Activated CD4-positive, alpha-beta T cell treated with anti-CD3 and anti-CD28 coated beads, Interleukin-2, amount 50 U/mL, for 48 hours (primary cell): ENCODE data around the gene TBL2.
A peak's percentile ranks its signal among the peaks of the same experiment; 100 is the strongest.
"Not testable (repeated sequence)": the region's sequence is repeated elsewhere in the genome, so short reads cannot be mapped to it uniquely, and the experiment has no call there.

Experiments
- DNase-seq, 2 experiments: peaks; one replicate each; pipeline ENCODE4 v3.0.0-alpha.2; 2020

The TBL2 gene

GRCh38 chr7:73606801-73607691 lies 28.7 kb upstream of the TBL2 start:
- DNase-seq, result peak; percentile 69 to 72

- DNase-seq, result no peak
These were observed 27.3 kb upstream of the TBL2 start for GRCh38 chr7:73605601-73606220.

- no peak for DNase-seq
These were observed 24.6 kb upstream of the TBL2 start for GRCh38 chr7:73602721-73603651.

GRCh38 chr7:73599916-73600315 lies 21.5 kb upstream of the TBL2 start:
- DNase-seq, result no peak

- DNase-seq, result no peak
These were observed 20.9 kb upstream of the TBL2 start for GRCh38 chr7:73599151-73599882.

- DNase-seq, result no peak
These were observed 19.8 kb upstream of the TBL2 start for GRCh38 chr7:73597978-73598782.

GRCh38 chr7:73596191-73597065 lies 18.0 kb upstream of the TBL2 start:
- no peak for DNase-seq

- no peak for DNase-seq
These were observed 17.0 kb upstream of the TBL2 start for GRCh38 chr7:73595358-73595757.

- DNase-seq, result no peak
These were observed 15.0 kb upstream of the TBL2 start for GRCh38 chr7:73593207-73594045.

GRCh38 chr7:73586911-73587310 lies 8.5 kb upstream of the TBL2 start:
- DNase-seq, result no peak

- no peak for DNase-seq
These were observed 6.8 kb upstream of the TBL2 start for GRCh38 chr7:73585196-73585595.

- DNase-seq, result no peak
These were observed 4.4 kb upstream of the TBL2 start for GRCh38 chr7:73582664-73583202.

- not testable (repeated sequence) for DNase-seq
These were observed 2.6 kb upstream of the TBL2 start for GRCh38 chr7:73581006-73581405.

GRCh38 chr7:73577627-73578341 lies 595 bp downstream of the TBL2 start:
- peak in 1 of 2 experiments; percentile 27 for DNase-seq

GRCh38 chr7:73573791-73574190 lies 4.6 kb downstream of the TBL2 start:
- no peak for DNase-seq

- no peak for DNase-seq
These were observed 5.1 kb downstream of the TBL2 start for GRCh38 chr7:73573276-73573675.

- no peak for DNase-seq
These were observed 5.6 kb downstream of the TBL2 start for GRCh38 chr7:73572767-73573186.

GRCh38 chr7:73570977-73571376 lies 7.4 kb downstream of the TBL2 start:
- no peak for DNase-seq

- no peak for DNase-seq
These were observed 7.9 kb downstream of the TBL2 start for GRCh38 chr7:73570521-73570920.
